Left lung (tissue), 10 donors: ENCODE results near the gene TMUB1. TPM values are rescaled to one million over a fixed set of nuclear protein-coding genes. Genes with fewer than 3 reads are reported as not detected.
A peak's percentile ranks its signal among the peaks of the same experiment; 100 is the strongest.

Experiments
- ATAC-seq: fragments of 200-7000 bp; cut with Tn5 transposase; one replicate; pipeline ENCODE4 v1.9.1; 2020; ENCODE audit warnings: moderate library complexity
- DNase-seq, 4 donors: peaks; one replicate each; pipeline ENCODE4 v3.0.0-alpha.2; 2013 to 2020
- H3K27ac ChIP-seq, 2 donors: fragments of 200-600 bp; sonication (generic) in 1 of 2; one replicate each; pipeline versions ENCODE4 v1.5.0 to v1.8.0; 2020 to 2021
- H3K27me3 ChIP-seq, 2 donors: fragments of 200-600 bp; sonication (generic) in 1 of 2; one replicate each; pipeline versions ENCODE4 v1.5.0 to v1.8.0; 2020 to 2021
- H3K36me3 ChIP-seq, 2 donors: fragments of 200-600 bp; sonication (generic) in 1 of 2; one replicate each; pipeline versions ENCODE4 v1.5.0 to v1.8.0; 2020 to 2021
- H3K4me1 ChIP-seq, 2 donors: fragments of 200-600 bp; one replicate each; pipeline ENCODE4 v1.8.0; 2021
- H3K4me3 ChIP-seq, 2 donors: fragments of 200-600 bp; sonication (generic) in 1 of 2; one replicate each; pipeline versions ENCODE4 v1.5.0 to v1.8.0; 2020 to 2021; ENCODE audit warnings: mild to moderate bottlenecking in 1 of 2
- H3K9me3 ChIP-seq, 2 donors: fragments of 200-600 bp; sonication (generic) in 1 of 2; one replicate each; pipeline versions ENCODE4 v1.5.0 to v1.8.0; 2020 to 2021
- intact Hi-C, 2 donors: fragments of 100-400 bp; cut with DNase I; formaldehyde crosslinking; loops; one replicate each; pipeline versions ENCODE4 v1.11.2 to v1.14.2; 2022
- polyA plus RNA-seq, 6 donors: library from polyadenylated mRNA; unstranded; fragments of 120-200 nt; gene quantifications; one replicate each; pipeline ENCODE4 v1.2.1, GENCODE V29; 2013; ENCODE audit not compliant: insufficient read length in 6 of 6
- total RNA-seq, 2 donors: library from RNA; stranded (reverse); fragmentation: NEBNext Ultra II Directional; extraction: Animal tissue kit (Norgen Biotek cat#: 25700); gene quantifications; one replicate each; pipeline ENCODE4 v1.2.1, GENCODE V29; 2021
- TF ChIP-seq, protein P1 (sequence below), 2 donors: fragments of 200-600 bp; sonication (generic) in 1 of 2; IDR thresholded peaks; one replicate each; pipeline versions ENCODE4 v1.5.0 to v1.8.0; 2021; ENCODE audit warnings: antibody characterized with exemption in 2 of 2
- donor health status: DM: no; HTN: yes; CAD: no.
- donor health status: DM: no; HTN: no; CAD: no.

TMUB1 gene
- total and polyA plus RNA-seq, 8 donors, result 21.2 to 49.1 (median 24.5) TPM

DNA sequence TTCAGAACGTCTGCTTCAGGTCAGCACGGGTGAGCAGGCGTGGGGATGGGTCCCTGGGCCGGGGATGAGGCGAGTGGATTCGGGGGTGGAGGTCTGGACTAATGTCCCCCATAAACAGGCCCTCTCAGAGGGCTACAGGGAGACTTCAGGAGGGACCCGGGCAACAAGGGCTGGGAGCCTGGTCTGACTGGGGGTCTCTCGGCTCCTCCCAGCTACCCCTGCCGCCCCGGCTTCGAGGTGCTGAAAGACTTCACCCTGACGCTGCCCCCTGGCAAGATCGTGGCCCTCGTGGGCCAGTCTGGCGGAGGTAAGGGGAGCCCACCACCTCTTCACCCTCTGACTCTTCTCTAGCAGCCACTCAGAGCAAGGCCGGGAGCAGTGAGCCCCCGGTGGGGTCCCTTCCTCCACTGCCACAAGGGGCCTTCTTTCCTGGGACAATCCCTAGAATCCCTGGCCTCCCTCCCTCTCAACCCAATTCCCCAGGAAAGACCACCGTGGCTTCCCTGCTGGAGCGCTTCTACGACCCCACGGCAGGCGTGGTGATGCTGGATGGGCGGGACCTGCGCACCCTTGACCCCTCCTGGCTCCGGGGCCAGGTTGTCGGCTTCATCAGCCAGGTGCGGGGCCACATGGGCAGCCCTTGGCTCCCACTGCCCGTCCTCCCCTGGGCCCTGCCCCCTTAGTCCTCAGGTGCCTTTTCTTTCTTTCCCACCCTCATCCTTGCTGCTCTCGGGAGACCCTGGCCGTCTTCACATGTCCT lies 42.5 kb downstream of the TMUB1 start:
- no peaks in the 10 kb centered on the region for H3K27me3 ChIP-seq
- peaks cover 0 to 55% of the 10 kb centered on the region in 2 donors for H3K36me3 ChIP-seq
- H3K4me3 ChIP-seq, result no peak overlapping the region
- H3K9me3 ChIP-seq, result no peaks in the 10 kb centered on the region
- DNase-seq, result no peak
- TF ChIP-seq, protein P1, sequence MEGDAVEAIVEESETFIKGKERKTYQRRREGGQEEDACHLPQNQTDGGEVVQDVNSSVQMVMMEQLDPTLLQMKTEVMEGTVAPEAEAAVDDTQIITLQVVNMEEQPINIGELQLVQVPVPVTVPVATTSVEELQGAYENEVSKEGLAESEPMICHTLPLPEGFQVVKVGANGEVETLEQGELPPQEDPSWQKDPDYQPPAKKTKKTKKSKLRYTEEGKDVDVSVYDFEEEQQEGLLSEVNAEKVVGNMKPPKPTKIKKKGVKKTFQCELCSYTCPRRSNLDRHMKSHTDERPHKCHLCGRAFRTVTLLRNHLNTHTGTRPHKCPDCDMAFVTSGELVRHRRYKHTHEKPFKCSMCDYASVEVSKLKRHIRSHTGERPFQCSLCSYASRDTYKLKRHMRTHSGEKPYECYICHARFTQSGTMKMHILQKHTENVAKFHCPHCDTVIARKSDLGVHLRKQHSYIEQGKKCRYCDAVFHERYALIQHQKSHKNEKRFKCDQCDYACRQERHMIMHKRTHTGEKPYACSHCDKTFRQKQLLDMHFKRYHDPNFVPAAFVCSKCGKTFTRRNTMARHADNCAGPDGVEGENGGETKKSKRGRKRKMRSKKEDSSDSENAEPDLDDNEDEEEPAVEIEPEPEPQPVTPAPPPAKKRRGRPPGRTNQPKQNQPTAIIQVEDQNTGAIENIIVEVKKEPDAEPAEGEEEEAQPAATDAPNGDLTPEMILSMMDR (IDR thresholded peaks at IDR 0.05), result no peak
- peaks cover 12 to 22% of the 10 kb centered on the region in 2 donors for H3K4me1 ChIP-seq
- no peak for ATAC-seq
- intact Hi-C loops, result no loop called here
- H3K27ac ChIP-seq, result no peak overlapping the region

DNA sequence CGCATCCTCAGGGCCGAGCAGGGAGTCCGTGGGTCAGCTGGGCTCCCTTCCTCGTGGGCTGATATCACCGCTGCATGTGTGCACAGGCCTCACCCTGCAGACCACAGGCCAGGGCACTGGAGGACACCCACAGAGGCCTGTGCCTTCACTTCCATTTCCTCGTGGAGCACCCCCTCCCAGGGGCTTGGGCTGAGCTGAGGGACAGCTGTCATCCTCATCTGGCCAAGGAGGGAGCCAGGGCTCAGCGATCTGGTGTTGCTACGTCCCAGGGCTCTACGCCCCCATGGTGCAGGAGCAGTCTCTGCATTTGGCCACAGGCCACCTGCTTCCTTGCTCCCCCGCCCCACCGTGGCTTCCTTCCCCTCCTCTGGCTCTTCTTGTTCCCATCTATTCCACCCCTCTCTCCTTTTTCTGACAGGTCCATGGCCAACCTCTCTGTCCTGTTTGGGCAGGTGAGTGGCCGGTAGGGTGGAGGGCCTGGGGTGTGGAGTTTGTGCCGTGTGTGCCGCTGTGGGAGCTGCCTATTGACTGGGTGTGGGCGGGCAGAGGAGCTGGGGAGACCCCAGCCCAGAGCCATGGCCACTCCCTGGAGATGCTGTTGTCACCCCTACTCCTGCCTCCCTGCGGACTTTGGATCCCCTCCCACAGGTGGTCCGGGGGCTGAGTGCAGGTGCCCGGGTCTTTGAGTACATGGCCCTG lies 43.3 kb downstream of the TMUB1 start:
- intact Hi-C loops, result no loop called here
- DNase-seq (no peak), ATAC-seq (peak; percentile 8)
- Histone ChIP-seq H3K9me3 (no peaks in the 10 kb centered on the region), H3K36me3 (peaks cover 0 to 55% of the 10 kb centered on the region in 2 donors), H3K27ac (peak overlapping the region in 1 of 2 donors; percentile 55), H3K27me3 (no peaks in the 10 kb centered on the region), H3K4me1 (peaks cover 12 to 22% of the 10 kb centered on the region in 2 donors), H3K4me3 (no peak overlapping the region)
- TF ChIP-seq, protein P1 (IDR thresholded peaks at IDR 0.05), result no peak

DNA sequence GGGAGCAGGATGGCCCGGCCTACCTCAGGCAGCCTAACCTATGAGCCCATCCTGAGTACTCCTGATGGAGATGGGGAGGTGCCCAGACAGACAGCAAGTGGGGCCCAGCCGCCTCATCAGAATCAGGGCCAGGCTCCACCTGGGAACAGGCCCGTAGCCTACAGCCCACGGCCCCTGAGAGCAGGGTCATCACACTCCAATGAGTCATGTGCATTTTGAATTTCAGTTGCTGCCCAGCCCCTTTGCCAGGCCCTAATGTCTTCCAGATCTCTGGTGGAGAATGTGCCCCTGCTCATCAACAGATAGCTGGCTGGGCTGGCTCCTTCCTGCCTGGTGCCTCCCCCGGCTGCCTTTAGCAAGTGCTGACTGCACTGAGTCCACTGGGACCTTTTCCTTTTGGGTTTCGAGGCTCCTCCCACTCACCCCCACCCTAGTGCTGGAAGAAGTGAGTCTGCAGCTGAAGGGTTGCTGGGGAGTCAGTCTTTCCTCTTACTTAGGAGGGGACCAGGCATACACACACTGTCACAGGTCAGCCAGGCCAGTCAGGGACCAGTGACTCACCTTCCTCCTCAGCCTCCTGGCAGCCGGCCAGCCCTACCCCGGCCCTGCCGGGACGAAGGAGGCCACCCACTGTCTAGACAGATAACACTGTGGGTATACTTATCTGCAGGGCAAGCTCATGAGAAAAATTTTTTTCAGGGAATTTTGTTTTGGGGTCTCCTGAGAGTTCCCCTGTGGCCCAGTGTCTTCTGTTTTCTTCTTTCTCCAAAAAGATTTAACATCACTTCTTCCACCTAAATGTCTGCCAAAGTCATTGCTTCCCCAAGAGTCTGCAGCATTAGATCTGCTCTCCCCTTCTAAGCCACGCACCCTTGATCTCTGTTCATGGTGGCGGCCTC lies 44.1 kb downstream of the TMUB1 start:
- Histone ChIP-seq H3K27me3 (no peaks in the 10 kb centered on the region), H3K9me3 (no peaks in the 10 kb centered on the region), H3K27ac (peak overlapping the region; percentile 55 to 71), H3K4me1 (peaks cover 12 to 22% of the 10 kb centered on the region in 2 donors), H3K4me3 (no peak overlapping the region), H3K36me3 (peaks cover 0 to 55% of the 10 kb centered on the region in 2 donors)
- DNase-seq (peak in 3 of 4 donors; percentile 19 to 94 (median 85)), ATAC-seq (peak; percentile 86)
- intact Hi-C loops, result no loop called here
- TF ChIP-seq, protein P1 (IDR thresholded peaks at IDR 0.05), result no peak

DNA sequence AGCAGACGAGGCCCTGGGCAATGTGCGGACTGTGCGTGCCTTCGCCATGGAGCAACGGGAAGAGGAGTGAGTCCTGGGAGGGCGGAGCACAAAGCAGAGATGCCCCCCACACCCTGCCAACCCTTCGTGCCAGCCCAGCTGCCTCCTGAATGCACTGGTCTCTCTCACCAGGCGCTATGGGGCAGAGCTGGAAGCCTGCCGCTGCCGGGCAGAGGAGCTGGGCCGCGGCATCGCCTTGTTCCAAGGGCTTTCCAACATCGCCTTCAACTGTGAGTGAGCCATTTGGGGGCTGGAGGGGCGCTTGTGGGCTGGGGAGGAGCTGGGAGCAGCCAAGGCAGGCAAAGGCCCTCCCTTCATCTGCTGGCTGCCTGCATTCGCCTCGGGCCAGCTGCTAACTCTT lies 47.4 kb downstream of the TMUB1 start:
- TF ChIP-seq, protein P1 (IDR thresholded peaks at IDR 0.05), result no peak
- Histone ChIP-seq H3K27ac (no peak overlapping the region), H3K4me3 (no peak overlapping the region), H3K27me3 (no peaks in the 10 kb centered on the region), H3K4me1 (peaks cover 12 to 22% of the 10 kb centered on the region in 2 donors), H3K9me3 (no peaks in the 10 kb centered on the region), H3K36me3 (peaks cover 0 to 48% of the 10 kb centered on the region in 2 donors)
- intact Hi-C loops, result no loop called here
- no peak for ATAC-seq
- DNase-seq, result no peak
